DOHH2 (cell line): ENCODE measurements around the gene SPHK1.

Experiments
- H3F3A ChIP-seq: fragments of 200-600 bp; sonication (generic), shearing (Covaris generic); 2 replicates; pipeline ENCODE4 v1.6.0; 2016; ENCODE audit warnings: antibody characterized with exemption, mild to moderate bottlenecking; ENCODE audit not compliant: control insufficient read depth, insufficient read depth
- H3K27ac ChIP-seq: fragments of 200-600 bp; sonication (generic); 2 replicates; pipeline ENCODE4 v1.5.1; 2014; ENCODE audit warnings: low read depth, mild to moderate bottlenecking, low read length, moderate library complexity
- H3K27me3 ChIP-seq: fragments of 200-600 bp; sonication (generic); 2 replicates; pipeline ENCODE4 v1.6.1; 2014; ENCODE audit warnings: mild to moderate bottlenecking, low read length, mixed read lengths; ENCODE audit not compliant: control insufficient read depth
- H3K36me3 ChIP-seq: fragments of 200-600 bp; sonication (generic); 2 replicates; pipeline ENCODE4 v1.6.1; 2014; ENCODE audit warnings: mild to moderate bottlenecking, low read length, moderate library complexity, mixed read lengths; ENCODE audit not compliant: control insufficient read depth
- H3K4me1 ChIP-seq: fragments of 200-600 bp; sonication (generic); 2 replicates; pipeline ENCODE4 v1.6.1; 2014; ENCODE audit warnings: mild to moderate bottlenecking, low read length, mixed read lengths; ENCODE audit not compliant: control insufficient read depth
- H3K4me2 ChIP-seq: fragments of 200-600 bp; sonication (generic); 2 replicates; pipeline ENCODE4 v1.6.0; 2014; ENCODE audit warnings: mild to moderate bottlenecking, low read length, moderate library complexity
- H3K4me3 ChIP-seq: fragments of 200-600 bp; sonication (generic); 2 replicates; pipeline ENCODE4 v1.5.1; 2014; ENCODE audit warnings: mild to moderate bottlenecking, low read length, mixed read lengths
- H3K79me2 ChIP-seq: fragments of 200-600 bp; sonication (generic); 2 replicates; pipeline ENCODE4 v1.6.1; 2014; ENCODE audit warnings: mild to moderate bottlenecking, low read length, mixed read lengths; ENCODE audit not compliant: control insufficient read depth
- H3K9me2 ChIP-seq: fragments of 200-600 bp; sonication (generic); replicated peaks from 2 replicates; pipeline ENCODE4 v1.6.1; 2014; ENCODE audit warnings: mild to moderate bottlenecking, low read length, mixed read lengths; ENCODE audit not compliant: control insufficient read depth
- H3K9me3 ChIP-seq: fragments of 200-600 bp; sonication (generic); 2 replicates; pipeline ENCODE4 v1.6.1; 2014; ENCODE audit warnings: antibody characterized with exemption, low read length, mixed read lengths; ENCODE audit not compliant: control insufficient read depth, insufficient read depth
- H4K20me1 ChIP-seq: fragments of 200-600 bp; sonication (generic); 2 replicates; pipeline ENCODE4 v1.6.0; 2014; ENCODE audit warnings: low read depth, mild to moderate bottlenecking, antibody characterized with exemption, low read length, moderate library complexity; ENCODE audit not compliant: control insufficient read depth, insufficient read depth
- CTCF ChIP-seq: fragments of 200-600 bp; sonication (generic); IDR thresholded peaks from one replicate; pipeline ENCODE4 v1.5.1; 2014; ENCODE audit warnings: antibody characterized with exemption, mild to moderate bottlenecking, low read depth, low read length; ENCODE audit not compliant: poor library complexity, severe bottlenecking
- EZH2phosphoT487 ChIP-seq: fragments of 200-600 bp; sonication (generic); IDR thresholded peaks from 2 replicates; pipeline ENCODE4 v1.6.1; 2017; ENCODE audit warnings: borderline replicate concordance, mild to moderate bottlenecking, antibody characterized with exemption, low read length, moderate library complexity, mixed read lengths

Gene SPHK1

GRCh38 chr17:76410328-76410965 is 26.0 kb downstream of the SPHK1 start:
- H3K9me3 ChIP-seq = no peaks in the 10 kb centered on the region
- no peak for TF ChIP-seq CTCF
- no peak for TF ChIP-seq EZH2phosphoT487
- H3K36me3 ChIP-seq = peaks cover 16% of the 10 kb centered on the region
- peaks cover 50% of the 10 kb centered on the region for H3K4me1 ChIP-seq
- H3K79me2 ChIP-seq = peaks cover 75% of the 10 kb centered on the region
- H3K27me3 ChIP-seq = no peaks in the 10 kb centered on the region
- H3K27ac ChIP-seq = no peak overlapping the region
- H4K20me1 ChIP-seq = peaks cover 11% of the 10 kb centered on the region; the same call in 1 of the 2 replicates
- H3K4me3 ChIP-seq = no peak overlapping the region
- no peaks in the 10 kb centered on the region for H3K9me2 ChIP-seq
- H3K4me2 ChIP-seq = no peak overlapping the region
- H3F3A ChIP-seq = peaks cover 4% of the 10 kb centered on the region; the same call in 1 of the 2 replicates

GRCh38 chr17:76411247-76411646 is 26.8 kb downstream of the SPHK1 start:
- Histone ChIP-seq H3F3A (peaks cover 4% of the 10 kb centered on the region; the same call in 1 of the 2 replicates), H3K36me3 (peaks cover 11% of the 10 kb centered on the region; the same call in 1 of the 2 replicates), H3K79me2 (peaks cover 74% of the 10 kb centered on the region), H3K27me3 (no peaks in the 10 kb centered on the region), H3K4me2 (no peak overlapping the region), H3K9me2 (no peaks in the 10 kb centered on the region), H4K20me1 (peaks cover 6% of the 10 kb centered on the region; the same call in 1 of the 2 replicates), H3K27ac (no peak overlapping the region), H3K4me1 (peaks cover 43% of the 10 kb centered on the region), H3K9me3 (no peaks in the 10 kb centered on the region), H3K4me3 (no peak overlapping the region)
- no peak for TF ChIP-seq CTCF
- TF ChIP-seq EZH2phosphoT487 = no peak

DNA sequence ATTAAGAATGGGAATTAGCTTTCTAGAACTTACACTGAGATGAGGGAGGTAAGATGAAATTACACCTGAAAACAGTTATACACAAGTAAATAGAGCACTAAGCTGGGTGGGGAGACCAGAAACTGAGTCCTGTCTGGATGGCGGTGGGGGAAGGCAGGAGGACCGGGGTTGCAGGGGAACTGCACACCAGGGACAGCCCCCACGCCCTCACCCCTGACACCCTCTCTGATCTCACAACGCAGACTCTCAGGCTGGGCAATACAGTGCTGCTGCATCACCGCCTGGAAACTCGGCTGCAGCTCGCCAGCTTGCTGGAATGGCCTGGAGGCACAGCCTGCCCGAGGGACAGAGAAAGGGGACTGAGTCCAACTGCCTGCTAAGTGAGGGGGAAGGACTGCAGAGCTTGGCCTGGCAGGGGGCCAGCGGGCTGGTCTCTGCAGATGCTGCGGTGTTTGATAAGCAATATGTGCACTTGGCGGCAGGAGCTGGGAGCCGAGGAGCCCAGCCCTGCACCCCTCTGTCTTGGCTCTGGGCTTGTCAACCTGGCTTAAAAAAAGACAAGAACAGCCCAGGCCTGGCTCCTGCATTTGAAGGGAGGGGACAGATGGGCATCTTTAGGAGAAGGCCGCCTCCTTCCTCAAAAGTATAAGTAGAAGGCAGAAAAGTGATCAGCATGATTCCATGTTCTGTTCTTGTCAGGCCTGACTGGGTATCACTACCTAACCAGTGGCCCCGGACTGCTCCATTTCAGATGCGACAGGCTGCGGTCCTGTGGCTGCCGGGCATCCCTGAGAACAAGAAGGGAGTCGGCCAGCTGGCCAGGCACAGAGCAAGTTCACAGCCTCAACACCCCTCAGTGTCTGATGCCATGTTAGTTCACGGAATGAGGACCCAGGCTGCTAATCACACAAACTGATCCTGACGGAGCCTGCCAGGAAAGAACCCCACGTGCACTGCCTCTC is 30.2 kb downstream of the SPHK1 start:
- peaks cover 43% of the 10 kb centered on the region for H3K4me1 ChIP-seq
- peaks cover 13% of the 10 kb centered on the region for H3F3A ChIP-seq
- H3K27ac ChIP-seq = no peak overlapping the region
- H3K36me3 ChIP-seq = peaks cover 27% of the 10 kb centered on the region
- no peaks in the 10 kb centered on the region for H3K9me2 ChIP-seq
- H3K9me3 ChIP-seq = no peaks in the 10 kb centered on the region
- H3K27me3 ChIP-seq = no peaks in the 10 kb centered on the region
- no peak overlapping the region for H3K4me2 ChIP-seq
- peaks cover 84% of the 10 kb centered on the region for H3K79me2 ChIP-seq
- H3K4me3 ChIP-seq = no peak overlapping the region
- H4K20me1 ChIP-seq = no peaks in the 10 kb centered on the region
- no peak for TF ChIP-seq CTCF
- no peak for TF ChIP-seq EZH2phosphoT487
